ENCODE measurements around the gene B4GALNT2.
"Not testable (repeated sequence)": the region's sequence is repeated elsewhere in the genome, so short reads cannot be mapped to it uniquely, and the experiment has no call there.

Gene B4GALNT2

GRCh38 chr17:49121696-49122292 is 10.8 kb upstream of the B4GALNT2 start:
- DNase-seq, result no peak

- no peak for DNase-seq
Observed at GRCh38 chr17:49122566-49122965, 10.0 kb upstream of the B4GALNT2 start.

DNA sequence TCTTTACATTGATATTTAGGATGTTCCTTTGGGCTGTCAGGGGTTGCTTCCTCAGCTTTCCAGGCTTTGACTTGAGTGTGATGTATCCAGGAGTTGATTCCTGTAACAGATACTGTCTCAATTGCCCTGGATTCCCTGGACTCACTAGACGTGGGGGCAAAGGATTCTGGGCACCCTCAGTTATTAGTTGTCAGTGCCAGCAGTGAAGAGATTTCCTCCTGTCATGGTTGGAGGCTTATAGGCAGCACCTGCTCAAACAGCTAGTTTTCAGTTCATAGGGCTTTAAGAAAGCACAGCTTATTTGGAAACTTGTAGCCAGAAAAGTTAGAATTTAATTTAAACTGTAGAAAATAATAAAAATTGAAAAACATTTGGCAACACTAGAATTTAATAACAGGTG is 9.5 kb upstream of the B4GALNT2 start:
- no peak for DNase-seq

DNA sequence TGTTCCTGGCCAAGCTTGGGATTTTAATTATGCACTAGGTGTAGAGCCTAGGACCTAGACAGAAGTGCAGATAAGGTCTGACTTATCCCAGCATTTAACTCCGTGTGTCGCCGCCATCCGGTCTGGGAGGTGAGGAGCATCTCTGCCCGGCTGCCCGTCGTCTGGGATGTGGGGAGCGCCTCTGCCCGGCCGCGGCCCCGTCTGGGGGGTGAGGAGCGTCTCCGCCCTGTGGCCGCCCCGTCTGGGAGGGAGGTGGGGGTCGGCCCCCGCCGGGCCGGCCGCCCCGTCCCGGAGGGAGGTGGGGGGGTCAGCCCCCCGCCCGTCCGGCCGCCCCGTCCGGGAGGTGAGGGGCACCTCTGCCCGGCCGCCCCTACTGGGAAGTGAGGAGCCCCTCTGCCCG is 7.1 kb upstream of the B4GALNT2 start:
- DNase-seq, result no peak

DNA sequence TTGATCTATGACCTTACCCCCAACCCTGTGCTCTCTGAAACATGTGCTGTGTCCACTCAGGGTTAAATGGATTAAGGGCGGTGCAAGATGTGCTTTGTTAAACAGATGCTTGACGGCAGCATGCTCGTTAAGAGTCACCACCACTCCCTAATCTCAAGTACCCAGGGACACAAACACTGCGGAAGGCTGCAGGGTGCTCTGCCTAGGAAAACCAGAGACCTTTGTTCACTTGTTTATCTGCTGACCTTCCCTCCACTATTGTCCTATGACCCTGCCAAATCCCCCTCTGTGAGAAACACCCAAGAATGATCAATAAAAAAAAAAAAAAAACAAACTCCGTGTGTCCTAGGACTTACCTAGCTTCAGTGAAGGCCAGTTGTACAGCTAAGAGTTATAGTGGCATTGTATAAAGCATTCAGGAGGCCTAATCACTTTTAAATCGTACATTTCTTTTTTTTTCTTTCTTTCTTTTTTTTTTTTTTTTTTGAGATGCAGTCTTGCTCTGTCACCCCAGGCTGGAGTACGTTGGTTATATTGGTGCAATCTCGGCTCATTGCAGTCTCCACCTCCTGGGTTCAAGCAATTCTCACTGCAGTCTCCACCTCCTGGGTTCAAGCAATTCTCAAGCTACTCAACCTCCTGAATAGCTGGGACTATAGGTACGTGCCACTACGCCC is 6.2 kb upstream of the B4GALNT2 start:
- DNase-seq, result not testable (repeated sequence)

DNA sequence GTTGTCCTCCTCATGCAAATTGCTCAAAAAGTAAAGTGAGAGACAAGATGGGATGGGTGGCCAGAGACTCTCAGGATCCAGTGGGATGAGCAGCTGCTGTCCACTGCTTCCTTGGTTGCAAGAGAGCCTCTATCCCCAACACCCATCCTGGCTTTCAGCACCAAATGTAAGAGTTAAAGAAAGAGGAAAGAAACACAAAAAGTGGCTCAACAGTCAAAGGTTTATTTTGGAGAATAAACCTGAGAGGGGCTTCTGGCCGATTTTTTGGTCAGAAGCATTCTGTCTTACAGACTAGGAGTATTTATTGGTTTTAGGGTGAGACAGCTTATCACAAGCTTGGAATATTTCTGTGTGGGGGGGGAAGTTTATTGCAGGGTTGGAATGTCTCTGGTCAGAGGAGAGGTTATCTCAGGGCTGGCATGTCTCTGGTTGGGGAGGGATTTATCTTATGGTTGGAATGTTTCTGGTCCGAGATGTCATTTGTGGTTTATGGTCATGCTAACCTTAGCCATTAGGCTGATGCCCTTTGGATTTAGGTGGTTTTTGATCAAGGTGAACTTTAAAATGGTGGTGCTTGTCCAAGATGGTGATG is 3.1 kb upstream of the B4GALNT2 start:
- DNase-seq, result not testable (repeated sequence)

GRCh38 chr17:49130891-49131290 is 1.7 kb upstream of the B4GALNT2 start:
- DNase-seq, result no peak

DNA sequence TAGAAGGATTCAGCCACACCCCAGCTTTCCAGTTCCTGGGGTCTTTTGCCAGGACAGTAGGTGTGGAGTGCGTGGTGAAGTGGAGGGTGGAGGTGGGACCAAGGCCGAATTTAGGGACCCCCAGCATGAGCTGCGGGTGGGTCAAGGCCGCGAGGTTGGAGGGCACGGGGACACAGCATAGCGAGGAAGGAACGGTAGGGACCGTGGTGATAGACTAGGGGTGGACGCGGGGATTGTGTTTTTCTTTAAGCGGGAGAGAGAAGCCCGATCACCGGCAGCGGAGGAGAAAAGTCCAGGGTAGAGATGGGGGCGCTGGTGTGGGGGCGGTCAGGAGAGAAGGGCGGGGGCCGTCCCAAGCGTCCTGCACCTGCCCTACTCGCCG is 261 bp upstream of the B4GALNT2 start:
- no peak for DNase-seq

- DNase-seq, result no peak
Observed at GRCh38 chr17:49136335-49136734, 3.8 kb downstream of the B4GALNT2 start.

DNA sequence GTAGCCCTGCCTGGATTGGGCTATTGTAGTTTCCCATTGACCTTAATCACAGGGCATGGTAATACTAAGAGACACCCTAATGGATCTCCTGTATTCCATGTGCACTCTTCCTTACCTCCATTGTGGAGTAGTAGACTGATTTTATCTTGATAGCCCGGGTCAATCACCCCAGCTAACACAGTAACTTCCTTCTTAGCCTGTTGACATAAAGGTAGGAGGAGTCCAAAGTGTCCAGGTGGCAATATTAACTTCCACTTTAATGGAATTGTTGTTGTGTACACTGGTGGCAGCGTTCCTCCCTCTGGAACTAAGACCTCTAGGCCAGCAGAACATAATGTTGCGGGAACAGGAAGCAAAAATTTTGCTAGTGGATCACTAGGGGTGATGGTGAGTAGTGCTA is 13.1 kb downstream of the B4GALNT2 start:
- not testable (repeated sequence) for DNase-seq

DNA sequence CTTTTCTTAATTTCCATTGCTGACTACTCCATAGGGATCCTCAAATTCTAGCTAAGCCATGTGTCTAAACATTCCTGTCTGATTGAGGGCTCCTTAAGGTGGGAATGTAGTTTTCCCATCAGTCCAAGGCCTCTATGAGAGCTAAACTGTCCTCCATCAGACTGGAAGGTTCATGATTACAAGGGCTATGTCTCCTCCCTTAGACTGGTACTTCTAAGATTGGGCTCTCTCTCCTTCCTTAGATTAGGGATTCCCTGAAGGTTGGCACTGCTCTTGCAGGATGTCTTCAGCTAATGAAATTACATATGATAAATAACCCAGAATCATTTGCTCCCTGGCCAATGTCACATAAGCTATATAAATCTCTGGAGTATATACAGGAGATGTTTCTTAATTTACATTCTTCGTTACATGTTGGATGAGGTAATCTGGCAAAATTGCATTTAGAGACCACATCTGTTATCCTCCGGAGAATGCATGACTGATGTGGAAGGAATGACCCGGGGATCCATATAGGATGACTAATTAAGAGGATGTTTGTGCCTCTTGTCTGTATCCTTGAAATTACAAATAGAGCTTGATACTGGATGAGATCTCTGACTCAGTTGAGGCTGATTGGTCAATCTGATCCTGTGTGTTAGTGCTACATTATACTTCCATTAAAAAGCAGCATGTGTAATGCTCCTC is 14.2 kb downstream of the B4GALNT2 start:
- no peak for DNase-seq

DNA sequence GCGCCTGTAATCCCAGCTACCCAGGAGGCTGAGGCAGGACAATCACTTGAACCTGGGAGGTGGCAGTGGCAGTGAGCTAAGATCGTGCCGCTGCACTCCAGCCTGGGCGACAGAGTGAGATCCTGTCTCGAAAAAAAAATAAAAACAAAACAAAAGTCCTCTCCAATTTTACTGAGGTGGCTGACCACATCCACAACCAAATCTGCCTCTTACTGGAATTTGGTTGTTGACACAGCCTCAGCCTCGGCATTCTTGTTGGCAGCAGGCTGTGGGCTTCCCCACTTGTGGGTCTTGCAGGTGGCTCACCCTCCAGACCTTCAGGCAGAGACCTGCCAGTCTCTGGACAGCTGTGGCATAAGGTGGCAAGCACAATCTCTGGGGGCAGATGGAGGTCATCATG is 15.6 kb downstream of the B4GALNT2 start:
- no peak for DNase-seq

GRCh38 chr17:49151996-49152395 is 19.4 kb downstream of the B4GALNT2 start:
- no peak for DNase-seq

GRCh38 chr17:49156256-49156655 is 23.7 kb downstream of the B4GALNT2 start:
- DNase-seq, result no peak

- DNase-seq, result no peak
Observed at GRCh38 chr17:49157784-49158183, 25.2 kb downstream of the B4GALNT2 start.

DNA sequence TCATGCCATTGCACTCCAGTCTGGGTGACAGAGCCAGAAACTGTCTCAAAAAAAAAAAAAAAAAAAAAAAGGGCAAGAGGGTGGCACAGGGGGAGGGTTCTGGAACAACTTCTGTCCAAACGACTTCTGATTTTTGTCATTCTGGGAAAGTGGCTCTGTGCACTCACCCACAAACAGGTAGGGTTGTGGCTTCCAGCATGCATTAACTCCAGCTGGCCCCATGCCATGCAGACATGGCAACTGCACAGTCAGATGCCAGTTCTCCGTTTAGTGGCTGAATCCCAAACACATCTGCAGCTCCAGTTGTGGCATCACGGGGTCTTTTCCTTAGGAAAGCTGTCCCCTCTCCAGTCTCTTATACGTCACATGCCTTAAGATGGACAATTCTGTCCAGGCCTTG is 30.3 kb downstream of the B4GALNT2 start:
- DNase-seq, result no peak

GRCh38 chr17:49165143-49165542 is 32.6 kb downstream of the B4GALNT2 start:
- no peak for DNase-seq

- DNase-seq, result no peak
Observed at GRCh38 chr17:49168706-49169105, 36.1 kb downstream of the B4GALNT2 start.

GRCh38 chr17:49170216-49170615 is 37.6 kb downstream of the B4GALNT2 start:
- DNase-seq, result no peak

DNA sequence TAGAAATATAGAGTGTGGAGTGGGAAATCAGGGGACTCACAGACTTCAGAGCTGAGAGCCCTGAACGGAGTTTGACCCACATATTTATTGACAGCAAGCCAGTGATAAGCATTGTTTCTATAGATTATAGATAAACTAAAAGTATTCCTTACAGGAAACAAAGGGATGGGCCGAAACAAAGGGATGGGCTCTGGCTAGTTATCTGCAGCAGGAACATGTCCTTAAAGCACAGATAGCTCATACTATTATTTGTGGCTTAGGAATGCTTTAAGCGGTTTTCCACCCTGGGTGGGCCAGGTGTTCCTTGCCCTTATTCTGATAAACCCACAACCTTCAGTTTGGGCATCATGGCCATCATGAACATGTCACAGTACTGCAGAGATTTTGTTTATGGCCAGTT is 38.1 kb downstream of the B4GALNT2 start:
- DNase-seq, result peak; percentile 40

GRCh38 chr17:49175978-49176377 is 43.4 kb downstream of the B4GALNT2 start:
- not testable (repeated sequence) for DNase-seq

GRCh38 chr17:49180303-49180702 is 47.7 kb downstream of the B4GALNT2 start:
- DNase-seq, result peak; percentile 88

DNA sequence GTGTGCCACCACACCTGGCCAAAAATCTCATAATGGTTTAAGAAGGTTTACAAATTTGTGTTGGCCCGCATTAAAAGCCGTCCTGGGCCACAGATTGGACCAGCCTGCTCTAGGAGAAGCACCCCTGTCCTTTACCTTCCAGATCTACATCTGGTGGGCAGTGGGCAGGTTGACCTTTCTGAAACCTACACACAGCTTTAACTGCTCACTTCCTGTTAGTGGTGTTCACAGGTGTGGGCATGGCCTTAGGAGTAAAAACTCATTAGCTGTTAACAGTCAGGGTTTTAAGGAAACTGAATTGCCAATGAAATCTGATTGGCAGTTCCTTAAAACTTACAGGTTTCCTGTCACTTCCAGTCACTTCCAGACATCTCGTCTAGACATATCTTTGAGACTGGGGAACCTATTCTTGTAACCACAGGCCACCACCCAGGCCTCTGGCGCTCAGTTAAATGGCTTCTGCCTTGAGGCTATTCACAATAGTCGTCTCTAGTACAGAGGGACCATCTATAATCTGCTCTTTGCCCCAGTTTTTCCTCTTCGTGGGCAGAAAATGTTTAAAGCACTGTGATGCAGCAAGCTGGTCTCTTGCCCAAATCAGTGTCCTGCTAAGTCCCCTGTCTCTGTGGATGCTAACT is 48.5 kb downstream of the B4GALNT2 start:
- DNase-seq, result no peak

DNA sequence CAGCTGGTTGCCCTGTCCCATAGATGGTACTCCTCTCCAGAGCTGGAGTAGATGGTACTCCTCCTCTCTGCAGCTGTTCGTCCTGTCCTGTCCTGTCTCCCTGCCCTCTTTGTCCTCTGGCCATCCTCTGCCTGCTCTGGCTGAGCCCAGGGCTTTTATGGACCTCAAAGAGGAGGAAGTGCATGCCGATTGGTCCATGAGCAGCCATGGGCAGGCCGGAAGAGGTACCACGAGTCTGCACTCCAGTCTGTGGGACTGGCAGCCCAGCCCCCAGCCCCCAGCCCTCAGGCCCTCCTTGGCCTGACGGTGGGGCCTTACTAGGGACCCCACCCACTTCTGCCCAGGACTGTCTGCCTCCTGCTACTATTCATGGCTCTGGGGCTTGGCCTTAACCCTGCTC is 50.8 kb downstream of the B4GALNT2 start:
- no peak for DNase-seq

All from NCI-H82 (cell line).